Chondrocyte (in vitro differentiated cells): ENCODE results near the gene KANK4. TPM values are rescaled to one million over a fixed set of nuclear protein-coding genes. Genes with fewer than 3 reads are reported as not detected.

Experiments used
- DNase-seq: peaks from one replicate; pipeline ENCODE4 v3.0.0; 2021; ENCODE audit warnings: mixed read lengths, low spot score
- H3K27ac Mint-ChIP-seq: one replicate; pipeline ENCODE4 v1.8.0; 2021; ENCODE audit warnings: mild to moderate bottlenecking, moderate library complexity, mixed read lengths; ENCODE audit not compliant: unreplicated experiment
- H3K27me3 Mint-ChIP-seq: 2 replicates; pipeline ENCODE4 v1.8.0; 2021; ENCODE audit warnings: low read depth, mixed read lengths
- H3K36me3 Mint-ChIP-seq: 2 replicates; pipeline ENCODE4 v1.8.0; 2021; ENCODE audit warnings: low read depth, mixed read lengths
- H3K4me1 Mint-ChIP-seq: 2 replicates; pipeline ENCODE4 v1.8.0; 2021; ENCODE audit warnings: low read depth, mild to moderate bottlenecking, mixed read lengths
- H3K4me3 Mint-ChIP-seq: one replicate; pipeline ENCODE4 v1.8.0; 2021; ENCODE audit warnings: mild to moderate bottlenecking, moderate library complexity, mixed read lengths; ENCODE audit not compliant: unreplicated experiment
- H3K9me3 Mint-ChIP-seq: 2 replicates; pipeline ENCODE4 v1.8.0; 2021; ENCODE audit warnings: low read depth, mixed read lengths
- CTCF ChIP-seq: fragments of 200-600 bp; sonication (generic); IDR thresholded peaks from 2 replicates; pipeline ENCODE4 v1.5.0; 2021; ENCODE audit warnings: antibody characterized with exemption, mild to moderate bottlenecking, moderate library complexity
- long read RNA-seq: library from polyadenylated mRNA; stranded (forward); transcript quantifications from one replicate; pipeline ENCODE4 v2.0.0, GENCODE V29; 2021
- total RNA-seq: library from RNA; stranded (reverse); gene quantifications from 3 replicates; pipeline ENCODE4 v1.2.1, GENCODE V29; 2021

The KANK4 gene
- total RNA-seq = 1.3 to 3.4 TPM (median 1.4 TPM) in 3 replicates
- long read RNA-seq, full-length matches to known transcripts = 2 of 2 reads
- long read RNA-seq, partial matches to known transcripts = 0 of 2 reads
- long read RNA-seq, other reads (novel, unspliced or antisense) = 0 of 2 reads

DNA sequence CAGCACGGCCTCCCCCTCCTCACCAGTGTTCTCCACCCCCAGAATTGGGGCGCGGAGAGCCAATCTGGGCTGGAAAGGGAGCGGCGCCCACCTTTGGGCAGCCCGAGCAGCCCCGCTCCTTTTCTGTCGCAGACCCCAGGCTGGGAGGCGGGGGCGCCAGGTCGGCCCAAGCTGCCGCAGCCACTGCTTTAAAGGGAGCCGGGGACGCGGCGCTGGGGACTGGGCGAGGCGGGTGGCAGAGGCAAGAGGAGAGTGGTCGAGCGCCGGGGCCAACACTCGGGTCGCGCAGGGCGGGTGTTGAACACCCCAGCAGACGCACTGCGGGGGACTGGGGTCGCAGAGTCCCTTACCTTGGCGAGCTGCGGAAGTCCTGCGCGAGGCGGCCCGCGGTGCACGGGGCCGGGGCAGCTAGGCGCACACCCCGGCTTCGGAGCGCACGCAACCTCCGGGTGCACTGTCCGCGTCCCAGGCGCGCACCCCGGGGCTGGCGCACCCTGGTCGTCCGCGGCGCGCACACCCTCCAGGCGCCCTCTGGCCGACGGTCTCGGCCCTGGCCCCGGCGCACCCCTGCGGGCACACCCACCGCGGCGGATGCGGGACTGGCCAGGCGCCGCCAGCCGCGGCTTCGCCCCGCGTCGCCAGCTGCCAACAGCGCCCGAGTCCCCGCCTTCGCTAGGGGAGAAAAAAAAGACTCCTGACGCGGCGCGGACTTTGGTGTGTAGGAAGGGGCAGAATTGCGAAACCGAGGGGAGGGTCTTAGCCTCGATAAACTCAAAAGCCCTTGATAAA, at the start of gene KANK4:
Gene KANK4, minus strand, starts transcription at position 679 of the 789 bp plus-strand sequence. CDS start 37,870 bp downstream, outside the sequence.
- TF ChIP-seq CTCF = no peak
- H3K27ac Mint-ChIP-seq = no peak within 1 kb of the TSS
- no peaks in the 10 kb centered on the region for H3K9me3 Mint-ChIP-seq
- no peak for DNase-seq
- no peaks in the 10 kb centered on the region for H3K27me3 Mint-ChIP-seq
- peak within 1 kb of the TSS; percentile 62 for H3K4me3 Mint-ChIP-seq
- H3K4me1 Mint-ChIP-seq = peaks cover 20% of the 10 kb centered on the region
- no peaks in the 10 kb centered on the region for H3K36me3 Mint-ChIP-seq

DNA sequence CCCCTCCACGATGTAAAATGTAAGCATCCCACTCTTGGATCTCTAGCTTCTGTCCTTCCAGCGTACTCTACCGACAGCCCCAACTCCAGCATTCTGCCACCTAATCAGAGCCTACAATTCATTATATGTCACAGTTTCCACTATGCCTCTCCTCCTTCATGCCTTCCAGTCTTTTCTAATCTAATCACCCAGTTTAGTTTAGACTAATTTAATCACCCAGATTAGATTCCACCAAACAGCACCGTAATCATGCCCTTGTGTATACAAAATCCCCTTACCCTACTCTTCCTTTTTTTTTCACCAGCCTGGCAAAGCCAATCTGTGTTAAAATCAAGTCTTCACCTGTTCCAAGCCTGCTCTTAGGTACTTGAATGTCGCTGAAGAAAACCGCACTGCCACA, 49.8 kb upstream of the KANK4 start:
- Mint-ChIP-seq H3K27me3 (peaks cover 10% of the 10 kb centered on the region), H3K4me1 (peaks cover 3% of the 10 kb centered on the region), H3K27ac (no peak overlapping the region), H3K9me3 (peaks cover 5% of the 10 kb centered on the region), H3K4me3 (no peak overlapping the region), H3K36me3 (peaks cover 7% of the 10 kb centered on the region)
- DNase-seq = no peak
- TF ChIP-seq CTCF = no peak

GRCh38 chr1:62367005-62367557, 47.8 kb upstream of the KANK4 start:
- H3K36me3 Mint-ChIP-seq = peaks cover 7% of the 10 kb centered on the region
- DNase-seq = no peak
- H3K4me1 Mint-ChIP-seq = peaks cover 3% of the 10 kb centered on the region
- H3K9me3 Mint-ChIP-seq = peaks cover 11% of the 10 kb centered on the region
- TF ChIP-seq CTCF = no peak
- H3K27ac Mint-ChIP-seq = no peak overlapping the region
- H3K27me3 Mint-ChIP-seq = peaks cover 10% of the 10 kb centered on the region
- H3K4me3 Mint-ChIP-seq = no peak overlapping the region

GRCh38 chr1:62364721-62365120, 45.5 kb upstream of the KANK4 start:
- TF ChIP-seq CTCF = no peak
- Mint-ChIP-seq H3K27me3 (peaks cover 10% of the 10 kb centered on the region), H3K4me3 (no peak overlapping the region), H3K27ac (no peak overlapping the region), H3K4me1 (peaks cover 3% of the 10 kb centered on the region), H3K9me3 (peaks cover 11% of the 10 kb centered on the region), H3K36me3 (peaks cover 7% of the 10 kb centered on the region)
- DNase-seq = no peak

DNA sequence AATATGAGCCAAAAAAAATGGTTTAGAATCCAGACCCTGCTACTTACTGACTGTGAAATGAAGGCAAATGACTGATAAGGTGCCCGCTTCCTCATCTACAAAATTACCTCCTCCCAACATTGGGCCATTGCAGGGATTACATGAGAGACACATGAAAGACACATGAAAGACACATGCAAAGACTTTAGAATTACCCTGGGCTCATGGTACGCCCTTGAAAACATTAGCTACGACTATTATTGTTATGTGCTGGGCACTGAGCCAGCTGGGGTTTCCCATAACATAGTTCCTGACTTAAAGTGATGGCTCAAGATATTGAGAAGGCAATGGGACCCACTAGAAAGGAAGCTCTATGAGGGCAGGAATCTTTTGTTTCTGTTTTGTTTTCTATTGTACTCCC, 43.7 kb upstream of the KANK4 start:
- peaks cover 3% of the 10 kb centered on the region for H3K4me1 Mint-ChIP-seq
- H3K36me3 Mint-ChIP-seq = peaks cover 1% of the 10 kb centered on the region
- peaks cover 11% of the 10 kb centered on the region for H3K9me3 Mint-ChIP-seq
- no peak overlapping the region for H3K27ac Mint-ChIP-seq
- no peak for DNase-seq
- TF ChIP-seq CTCF = no peak
- H3K27me3 Mint-ChIP-seq = no peaks in the 10 kb centered on the region
- H3K4me3 Mint-ChIP-seq = no peak overlapping the region
